GM12873 (cell line): Measurements from ENCODE around the gene HOXB3.

Experiments used
- TF ChIP-seq, protein P1 (sequence below): IDR thresholded peaks from 2 replicates; pipeline ENCODE4 v1.5.1; 2012; ENCODE audit warnings: low read depth, mild to moderate bottlenecking, moderate library complexity, low read length, control low read depth; ENCODE audit not compliant: insufficient read depth; ENCODE audit errors: missing control alignments

The HOXB3 gene

DNA sequence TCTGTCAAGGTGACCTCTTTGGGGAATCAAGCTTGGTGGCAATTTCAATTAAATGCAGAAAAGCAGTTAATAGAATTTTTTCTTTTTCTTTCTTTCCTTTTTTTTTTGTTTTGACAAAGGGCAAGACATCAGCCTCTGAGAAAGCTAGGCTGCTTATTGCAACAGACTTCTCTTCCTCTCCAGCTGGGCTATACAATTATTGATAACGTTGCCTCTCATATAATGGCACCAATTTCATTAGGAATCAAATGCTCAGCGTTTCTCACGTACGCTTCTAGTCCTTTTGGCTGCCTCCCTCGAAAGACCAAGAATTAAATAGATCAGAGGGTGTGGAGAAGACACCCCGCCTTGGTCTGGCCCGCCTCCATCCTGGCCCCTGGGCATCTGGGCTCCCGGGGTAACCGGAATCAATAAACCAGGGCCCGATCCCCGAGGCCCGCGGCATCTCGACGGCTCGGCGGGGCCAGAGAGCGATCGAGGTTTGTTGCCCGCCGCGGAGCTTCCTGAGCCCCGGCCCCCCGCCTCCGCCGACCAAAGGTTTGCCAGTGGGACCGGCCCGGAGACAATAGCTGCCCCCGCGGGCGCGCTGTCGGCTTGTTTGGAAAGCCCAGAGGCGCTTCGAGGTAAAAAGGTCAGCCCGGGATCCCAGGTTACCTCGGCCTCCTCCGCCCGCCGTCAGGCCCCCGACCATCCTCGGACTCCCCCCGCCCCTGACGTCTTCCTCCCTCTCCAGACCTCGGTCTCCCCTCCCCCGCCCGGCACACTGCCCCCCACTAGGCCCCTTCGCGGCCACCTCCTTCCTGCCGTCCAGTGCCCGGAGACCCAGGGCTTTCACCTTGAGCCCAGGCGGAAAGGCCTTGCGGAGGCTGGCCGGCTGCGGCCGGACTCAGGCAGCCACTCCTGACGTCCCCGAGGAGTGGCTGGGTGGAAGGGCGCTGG lies 63.2 kb downstream of the HOXB3 start:
- TF ChIP-seq, protein P1, sequence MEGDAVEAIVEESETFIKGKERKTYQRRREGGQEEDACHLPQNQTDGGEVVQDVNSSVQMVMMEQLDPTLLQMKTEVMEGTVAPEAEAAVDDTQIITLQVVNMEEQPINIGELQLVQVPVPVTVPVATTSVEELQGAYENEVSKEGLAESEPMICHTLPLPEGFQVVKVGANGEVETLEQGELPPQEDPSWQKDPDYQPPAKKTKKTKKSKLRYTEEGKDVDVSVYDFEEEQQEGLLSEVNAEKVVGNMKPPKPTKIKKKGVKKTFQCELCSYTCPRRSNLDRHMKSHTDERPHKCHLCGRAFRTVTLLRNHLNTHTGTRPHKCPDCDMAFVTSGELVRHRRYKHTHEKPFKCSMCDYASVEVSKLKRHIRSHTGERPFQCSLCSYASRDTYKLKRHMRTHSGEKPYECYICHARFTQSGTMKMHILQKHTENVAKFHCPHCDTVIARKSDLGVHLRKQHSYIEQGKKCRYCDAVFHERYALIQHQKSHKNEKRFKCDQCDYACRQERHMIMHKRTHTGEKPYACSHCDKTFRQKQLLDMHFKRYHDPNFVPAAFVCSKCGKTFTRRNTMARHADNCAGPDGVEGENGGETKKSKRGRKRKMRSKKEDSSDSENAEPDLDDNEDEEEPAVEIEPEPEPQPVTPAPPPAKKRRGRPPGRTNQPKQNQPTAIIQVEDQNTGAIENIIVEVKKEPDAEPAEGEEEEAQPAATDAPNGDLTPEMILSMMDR: no peak

DNA sequence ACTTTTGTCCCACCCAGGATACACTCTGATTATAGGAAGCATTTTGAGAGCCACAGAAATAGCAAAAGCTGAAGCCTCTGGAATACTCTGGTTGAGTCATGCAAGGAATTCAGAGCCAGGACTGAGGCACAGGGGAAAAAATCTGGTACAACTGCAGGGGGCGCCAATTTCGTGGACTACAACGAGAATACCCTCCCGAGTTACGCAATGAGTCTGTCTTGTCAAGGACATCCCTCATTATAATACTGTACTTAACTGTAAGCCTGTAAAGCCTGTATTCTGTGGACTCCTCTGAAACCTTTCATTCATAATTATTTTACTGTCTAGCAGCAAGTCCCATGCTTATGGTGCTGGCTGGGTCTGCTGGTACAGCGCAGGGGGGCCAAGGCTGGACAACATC lies 67.0 kb downstream of the HOXB3 start:
- TF ChIP-seq, protein P1: no peak

DNA sequence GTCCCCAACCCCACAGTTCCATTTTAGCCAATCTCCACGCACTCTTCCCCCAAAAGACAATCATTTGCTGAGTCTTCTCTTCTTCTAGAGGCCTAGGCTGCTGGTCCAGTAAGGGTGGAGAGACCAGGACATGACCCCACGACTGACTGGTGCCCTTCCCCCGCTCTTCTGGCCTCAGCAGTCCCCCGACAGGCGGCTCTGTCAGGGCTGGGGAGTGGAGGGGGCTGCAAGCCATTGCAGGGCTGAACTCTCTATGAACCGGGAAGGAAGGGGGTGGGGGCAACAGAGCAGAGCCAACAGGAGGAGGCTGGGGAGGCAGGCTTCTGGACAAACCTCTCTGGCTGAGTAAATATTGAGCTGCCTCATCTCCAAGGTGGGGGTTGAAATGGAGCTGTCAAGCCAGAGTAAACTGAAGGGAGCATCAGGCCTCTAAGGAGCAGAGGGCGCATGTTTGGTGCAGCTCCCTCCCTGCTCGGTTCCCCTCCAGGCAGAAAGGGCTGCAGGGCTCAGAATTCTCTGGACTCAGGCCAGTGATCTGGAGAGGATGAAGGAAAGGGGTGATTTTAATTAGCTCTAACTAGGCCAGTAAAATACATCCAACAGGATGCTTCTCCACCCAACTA lies 67.9 kb downstream of the HOXB3 start:
- TF ChIP-seq, protein P1: no peak

DNA sequence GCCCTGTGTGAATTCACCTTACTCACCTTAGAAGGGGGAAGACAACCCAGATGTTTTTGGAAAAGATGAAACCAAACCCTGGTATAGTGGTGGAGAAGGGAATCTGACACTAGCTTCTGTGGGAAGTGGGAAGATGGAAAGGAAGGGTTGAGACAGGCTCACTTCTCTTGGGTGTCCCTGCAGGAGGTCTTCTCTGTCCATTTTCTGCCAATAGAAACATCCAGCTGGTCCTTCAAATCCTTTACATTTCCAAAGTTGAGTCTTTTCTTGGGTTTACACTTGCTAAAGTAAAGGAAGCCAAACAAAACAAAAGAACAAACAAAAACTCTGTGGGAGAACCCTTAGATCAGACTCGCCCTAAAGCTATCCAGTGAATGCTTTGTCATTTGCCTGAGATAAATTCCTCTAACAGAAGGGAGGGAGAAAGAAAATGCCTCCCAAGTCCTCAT lies 69.4 kb downstream of the HOXB3 start:
- TF ChIP-seq, protein P1: no peak

DNA sequence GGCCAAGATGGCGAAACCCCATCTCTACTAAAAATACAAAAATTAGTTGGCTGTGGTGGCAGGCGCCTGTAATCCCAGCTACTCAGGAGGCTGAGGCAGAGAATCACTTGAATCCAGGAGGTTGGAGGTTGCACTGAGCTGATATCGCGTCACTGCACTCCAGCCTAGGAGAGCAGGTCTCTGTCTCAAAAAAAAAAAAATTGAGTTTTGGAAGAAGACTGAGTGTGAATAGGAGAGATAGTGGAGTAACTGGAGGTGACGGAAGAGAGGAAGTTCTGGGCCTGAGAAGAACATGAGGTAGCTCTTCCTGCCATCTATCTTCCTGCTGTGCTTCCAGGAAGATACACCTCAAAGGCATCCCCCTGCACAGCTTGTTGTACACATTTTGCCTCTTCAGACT lies 70.6 kb downstream of the HOXB3 start:
- TF ChIP-seq, protein P1: no peak

DNA sequence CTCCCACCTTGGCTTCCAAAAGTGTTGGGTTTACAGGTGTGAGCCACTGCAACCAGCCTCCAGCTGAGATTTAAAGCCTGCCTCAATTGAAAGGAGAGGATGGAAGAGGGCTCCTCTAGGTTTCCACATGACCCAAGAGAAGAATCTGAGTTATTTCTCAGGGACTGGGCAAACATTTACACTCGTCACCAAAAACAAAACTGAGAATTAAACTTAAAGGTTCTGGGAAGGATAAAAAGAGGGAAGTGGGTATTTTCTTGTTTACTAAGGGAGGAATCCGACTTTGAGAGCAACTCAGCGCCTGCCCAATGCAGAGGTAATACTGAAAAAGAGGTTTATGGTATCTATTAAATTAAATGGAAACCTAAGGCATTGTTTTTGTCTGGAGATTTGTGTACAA lies 72.6 kb downstream of the HOXB3 start:
- TF ChIP-seq, protein P1: no peak

DNA sequence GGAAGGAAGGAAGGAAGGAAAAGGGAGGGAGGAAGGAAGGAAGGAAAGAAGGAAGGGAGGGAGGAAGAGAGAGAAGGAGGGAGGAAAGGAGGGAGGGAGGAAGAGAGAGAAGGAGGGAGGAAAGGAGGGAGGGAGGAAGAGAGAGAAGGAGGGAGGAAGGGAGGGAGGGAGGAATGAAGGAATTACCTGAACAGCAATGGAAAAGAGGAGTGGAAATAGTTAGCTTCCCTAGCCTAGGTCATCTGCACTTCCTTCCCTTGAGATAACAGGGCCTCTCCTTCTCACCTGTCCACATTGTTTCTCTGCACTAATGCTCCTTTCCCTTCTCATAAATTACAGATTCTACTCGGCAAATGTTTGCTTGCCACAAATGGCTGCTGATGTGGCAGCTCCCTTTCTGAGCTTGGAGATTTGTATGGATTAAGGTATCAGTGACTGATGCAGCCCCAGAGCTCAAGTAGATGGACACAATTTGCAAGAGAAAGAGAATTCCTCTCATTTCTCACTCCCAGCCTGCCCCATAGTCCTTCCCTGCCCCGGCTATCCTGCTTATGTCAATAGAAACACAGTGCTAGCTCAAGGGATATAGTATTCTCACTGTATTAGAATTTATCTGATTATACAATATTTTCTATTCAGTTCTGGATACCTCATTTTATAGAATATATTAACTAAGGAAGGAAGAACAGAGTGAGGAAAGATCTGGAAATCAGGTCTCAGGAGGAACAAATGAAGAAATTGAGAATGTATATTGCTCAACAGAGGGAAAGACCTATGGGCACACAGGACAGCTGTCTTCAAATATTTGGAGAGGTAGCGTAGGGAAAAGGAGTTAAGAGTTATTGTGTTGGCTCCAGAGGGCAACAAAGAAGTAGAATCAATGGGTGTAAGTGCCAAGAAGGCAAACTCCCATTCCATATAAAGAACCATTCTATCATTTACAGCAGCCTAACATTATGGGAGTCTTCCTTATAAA lies 73.8 kb downstream of the HOXB3 start:
- TF ChIP-seq, protein P1: no peak
